SH-SY5Y (cell line): ENCODE results near the gene INTS3.

Source experiments
- GATA2 ChIP-seq: IDR thresholded peaks from 2 replicates; pipeline ENCODE4 v1.6.1; 2011; ENCODE audit warnings: mild to moderate bottlenecking, low read depth, low read length
- GATA3 ChIP-seq: IDR thresholded peaks from 2 replicates; pipeline ENCODE4 v1.6.1; 2011; ENCODE audit warnings: low read depth, mild to moderate bottlenecking, low read length, moderate library complexity

The INTS3 gene

DNA sequence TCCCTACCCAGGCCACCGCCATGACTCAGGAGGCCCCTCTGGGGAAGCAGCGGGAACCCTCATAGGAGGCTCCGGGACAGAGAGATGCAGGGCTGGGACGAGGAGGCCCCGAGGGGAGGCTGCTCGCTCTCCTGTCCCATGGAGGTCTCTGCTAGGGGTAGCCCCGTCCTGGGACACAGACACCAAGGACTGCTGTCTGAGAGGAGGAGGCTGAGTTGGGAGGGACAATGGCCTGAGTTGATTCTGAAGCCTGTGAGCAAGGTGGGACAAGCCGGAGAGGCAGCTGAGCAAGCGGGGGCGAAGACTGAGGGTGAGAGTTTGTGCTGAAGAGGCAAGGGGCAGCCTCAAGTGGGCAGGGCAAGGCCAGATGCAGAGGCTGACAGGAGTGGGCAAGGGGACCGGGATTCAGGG is 64.8 kb downstream of the INTS3 start:
- TF ChIP-seq GATA3 (no peak), GATA2 (no peak)

DNA sequence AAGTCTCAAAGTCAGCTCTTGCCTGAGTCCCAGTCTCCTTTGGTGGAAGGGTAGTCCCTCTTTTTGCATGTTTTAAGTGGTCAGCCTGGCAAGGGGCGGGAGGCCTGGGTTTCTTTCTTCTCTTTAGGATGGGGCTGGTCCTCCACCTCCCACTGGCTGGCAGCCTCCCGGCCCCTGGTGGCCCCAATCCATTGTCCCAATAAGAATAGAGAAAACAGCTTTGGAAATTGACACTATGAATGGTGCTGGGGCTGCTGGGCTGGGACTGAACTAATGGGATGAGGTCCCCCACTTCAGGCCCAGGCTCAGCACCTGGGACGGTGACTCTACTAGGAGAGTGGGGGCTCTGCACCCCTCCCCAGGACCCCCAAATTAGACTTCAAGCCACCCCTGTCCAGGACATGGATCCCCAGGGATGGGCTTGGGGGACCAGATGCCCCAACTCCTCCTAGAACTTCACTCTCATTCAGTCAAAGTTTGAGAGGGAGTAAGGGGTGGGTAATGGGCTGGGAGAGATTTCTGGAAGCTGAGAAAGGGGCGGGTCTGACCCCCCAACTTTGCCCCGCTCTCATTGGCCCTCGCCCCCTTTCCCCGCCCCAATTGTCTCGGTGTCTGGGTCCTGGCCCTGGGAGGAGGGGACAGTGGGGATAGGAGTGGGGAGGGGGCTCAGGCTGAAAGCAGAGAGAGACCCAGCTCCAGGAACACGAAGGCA is 65.6 kb downstream of the INTS3 start:
- no peak for TF ChIP-seq GATA3
- TF ChIP-seq GATA2 = no peak

DNA sequence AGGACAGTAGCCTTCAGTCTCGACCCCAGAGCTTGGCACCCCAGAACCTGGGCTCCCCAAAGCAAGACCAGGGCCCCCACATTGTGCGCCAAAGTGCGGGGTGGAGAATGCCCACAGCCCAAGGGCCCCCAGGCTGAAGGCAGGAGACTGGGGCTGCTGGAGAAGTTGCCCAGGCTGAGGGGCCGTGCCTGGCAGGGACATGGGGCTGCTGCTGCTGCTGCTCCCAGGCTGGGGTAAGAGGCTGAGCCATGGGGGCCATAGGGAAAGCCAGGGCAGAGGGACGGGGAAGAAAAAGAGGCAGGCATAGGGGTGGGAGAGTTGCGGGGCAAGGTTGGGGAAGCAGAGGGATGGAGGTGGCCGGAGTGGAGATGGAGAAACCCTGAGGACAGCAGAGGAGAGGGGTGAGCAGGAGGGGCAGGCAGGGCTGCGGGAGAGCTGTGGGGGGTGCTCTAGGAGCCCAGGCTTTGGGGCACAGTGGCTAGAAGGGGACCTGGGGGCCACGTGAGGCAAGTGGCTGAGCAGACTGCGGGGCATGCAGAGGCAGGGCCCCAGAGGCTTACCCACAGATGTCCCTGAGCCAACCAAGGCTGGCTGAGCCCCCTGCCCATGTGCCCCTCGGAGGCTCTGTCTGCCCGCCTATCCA is 66.2 kb downstream of the INTS3 start:
- TF ChIP-seq GATA2 = no peak
- TF ChIP-seq GATA3 = no peak

DNA sequence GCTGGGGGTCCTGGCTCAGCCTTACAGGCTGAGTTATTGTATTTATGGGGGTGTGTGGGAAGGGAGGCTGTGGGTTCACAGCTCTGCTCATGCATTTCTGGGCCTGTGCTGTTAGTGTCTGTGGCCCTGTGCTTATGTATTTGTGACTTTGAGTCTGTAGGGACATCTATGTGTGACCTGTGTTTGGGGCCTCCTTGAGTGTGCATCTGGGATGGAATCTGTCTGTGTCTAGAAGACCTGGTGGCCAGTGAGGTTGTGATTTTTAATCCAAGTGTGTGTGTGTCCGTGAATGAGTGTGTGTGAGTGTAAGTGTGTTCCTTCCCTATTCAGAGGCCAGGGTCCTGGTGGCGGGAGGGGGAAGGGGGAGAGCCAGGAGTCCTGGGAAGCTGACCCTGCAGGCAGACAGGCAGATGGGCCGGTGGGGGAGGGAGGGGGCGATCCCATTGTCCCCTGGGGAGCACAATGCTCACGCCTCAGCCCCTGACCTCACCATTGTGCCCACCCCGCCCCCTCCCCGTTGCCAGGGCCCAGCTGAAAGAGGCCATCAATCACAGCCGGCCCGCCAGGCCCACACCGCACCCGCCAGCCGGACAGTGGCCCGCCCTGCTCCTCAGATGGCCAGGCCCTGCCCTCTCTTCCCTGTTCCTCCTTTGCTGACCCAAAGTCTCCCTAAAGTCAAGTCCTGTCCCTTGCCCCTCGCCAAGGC is 66.9 kb downstream of the INTS3 start:
- TF ChIP-seq GATA2 = no peak
- no peak for TF ChIP-seq GATA3

DNA sequence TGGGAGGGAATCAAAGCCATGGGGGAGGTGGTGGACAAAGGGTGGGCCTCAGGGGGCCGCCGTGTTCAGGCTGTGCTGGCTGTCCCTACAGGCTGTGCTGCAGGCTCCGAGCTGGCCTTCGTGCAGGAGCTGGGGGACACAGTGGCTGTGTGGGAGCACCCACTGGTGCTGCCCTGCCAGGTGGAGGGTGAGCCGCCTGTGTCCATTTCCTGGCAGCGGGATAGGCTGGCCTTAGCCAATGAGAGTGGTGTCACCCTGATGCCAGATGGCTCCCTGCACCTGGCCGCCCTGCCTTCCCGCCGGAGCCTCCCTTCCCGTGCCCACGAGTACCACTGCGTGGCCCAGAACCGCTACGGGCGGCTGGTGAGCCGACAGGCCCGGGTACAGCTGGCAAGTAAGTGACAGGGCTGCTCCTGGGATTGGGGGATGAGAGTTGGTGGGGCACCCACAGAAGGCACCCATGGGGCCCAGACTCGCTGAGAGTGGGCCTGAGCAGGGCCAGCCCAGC is 67.5 kb downstream of the INTS3 start:
- TF ChIP-seq GATA2 = no peak
- no peak for TF ChIP-seq GATA3

DNA sequence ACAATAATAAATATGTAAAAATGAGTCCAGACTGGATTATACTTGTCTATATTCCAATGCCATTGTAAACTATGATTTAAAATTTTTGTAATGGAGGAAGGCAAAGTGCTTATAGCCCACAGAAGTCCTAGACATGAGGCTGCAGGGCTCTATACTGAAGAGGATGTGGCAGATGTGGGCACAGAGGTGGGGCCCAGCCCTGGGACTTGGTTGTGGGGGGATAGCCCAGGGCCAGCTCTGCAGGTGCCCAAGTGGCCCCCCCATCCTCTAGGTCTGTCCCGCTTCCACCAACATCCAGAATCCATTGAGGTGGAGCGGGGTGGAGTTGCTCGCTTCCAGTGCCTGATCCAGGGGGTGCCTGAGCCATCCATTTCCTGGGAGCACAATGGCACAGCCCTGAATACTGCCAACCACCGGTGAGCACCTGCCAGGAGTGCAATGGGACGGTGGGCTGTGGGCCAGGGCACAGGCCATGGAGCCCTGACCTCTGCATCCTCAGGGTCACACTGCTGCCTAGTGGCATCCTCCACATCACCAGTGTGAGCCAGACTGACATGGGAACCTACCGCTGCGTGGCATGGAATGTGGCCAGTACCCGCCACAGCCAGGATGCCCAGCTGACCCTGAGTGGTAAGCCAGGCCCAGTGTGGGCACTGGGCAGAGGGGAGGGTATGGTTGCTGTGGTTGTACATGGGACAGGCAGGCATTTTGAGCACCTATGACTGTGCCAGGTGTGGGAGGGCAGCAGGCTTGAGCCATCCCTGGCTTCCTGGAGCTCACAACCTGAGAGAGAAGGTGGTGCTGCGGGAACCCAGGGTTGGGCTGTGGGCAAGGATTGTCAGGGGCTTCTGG is 68.3 kb downstream of the INTS3 start:
- no peak for TF ChIP-seq GATA2

DNA sequence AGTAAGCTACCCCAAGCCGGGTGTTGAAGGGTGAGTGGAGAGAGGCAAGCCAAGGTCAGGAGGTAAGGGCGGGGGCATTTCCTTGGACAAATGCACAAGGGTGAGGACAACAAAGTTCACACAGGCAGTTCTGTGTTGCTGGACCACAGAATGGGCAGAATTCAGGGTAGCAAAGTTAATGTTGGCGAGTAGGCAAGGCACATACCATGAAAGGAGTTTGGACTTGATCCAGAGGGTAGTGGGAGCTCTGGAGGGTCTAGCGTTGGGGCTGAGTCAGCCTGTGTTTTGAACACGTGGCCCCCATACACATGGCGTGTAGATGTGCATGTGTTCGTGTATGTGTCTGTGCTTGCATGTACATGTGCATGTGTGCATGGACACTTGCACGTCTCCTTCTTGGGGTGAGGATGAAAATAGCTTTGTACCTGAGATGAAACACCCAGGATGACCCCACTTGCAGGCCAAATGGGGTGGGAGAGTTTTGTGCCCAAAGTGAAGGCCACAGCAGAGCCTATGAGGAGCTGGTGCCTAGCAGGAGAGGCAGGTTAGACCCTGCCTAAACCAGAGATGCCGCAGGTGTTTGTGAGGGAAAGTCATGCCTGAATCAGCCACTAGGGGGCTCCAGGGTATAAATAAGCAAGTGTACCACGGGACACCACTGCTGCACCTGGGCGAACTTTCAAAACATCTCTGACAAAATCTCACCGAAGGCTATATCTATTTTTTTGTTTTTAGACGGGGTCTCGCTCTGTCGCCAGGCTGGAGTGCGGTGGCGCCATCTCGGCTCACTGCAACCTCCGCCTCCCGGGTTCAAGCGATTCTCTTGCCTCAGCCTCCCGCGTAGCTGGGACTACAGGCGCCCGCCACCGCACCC is 69.2 kb downstream of the INTS3 start:
- no peak for TF ChIP-seq GATA3
- TF ChIP-seq GATA2 = no peak

DNA sequence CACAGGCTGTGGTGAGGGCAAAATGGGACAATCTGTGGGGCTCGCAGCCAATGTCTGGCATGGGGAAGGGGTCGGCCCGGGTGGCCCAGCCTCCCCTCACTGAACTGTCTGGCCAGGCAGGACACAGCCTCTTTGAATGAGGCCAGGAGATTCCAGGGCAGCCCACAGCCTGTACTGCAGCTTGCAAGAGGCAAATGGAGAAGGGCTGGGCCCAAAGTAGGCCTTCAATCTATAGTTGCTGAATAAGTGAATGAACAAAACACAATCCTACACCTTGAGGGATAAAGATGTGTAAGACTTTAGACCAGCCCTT is 70.6 kb downstream of the INTS3 start:
- no peak for TF ChIP-seq GATA3
- TF ChIP-seq GATA2 = no peak

DNA sequence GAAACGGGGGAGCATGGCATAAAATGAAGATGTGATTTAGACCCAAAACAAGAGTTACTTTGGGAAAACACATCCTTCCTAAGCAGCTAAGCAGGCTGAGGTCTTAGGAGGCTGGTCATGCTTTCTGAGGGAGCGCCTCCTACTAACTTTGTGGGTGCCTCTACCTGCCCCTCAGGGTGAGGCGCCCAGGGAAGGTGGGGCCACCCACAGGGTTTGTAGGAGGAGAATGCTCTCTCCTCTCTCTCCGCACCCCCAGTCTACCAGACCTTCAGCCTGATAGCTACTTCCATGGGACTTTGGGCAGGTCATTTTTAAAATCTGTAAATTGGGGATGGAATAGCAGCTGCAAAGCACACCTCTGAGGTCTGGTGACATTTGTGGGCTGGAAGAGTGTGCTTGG is 71.2 kb downstream of the INTS3 start:
- TF ChIP-seq GATA2 (no peak), GATA3 (no peak)

DNA sequence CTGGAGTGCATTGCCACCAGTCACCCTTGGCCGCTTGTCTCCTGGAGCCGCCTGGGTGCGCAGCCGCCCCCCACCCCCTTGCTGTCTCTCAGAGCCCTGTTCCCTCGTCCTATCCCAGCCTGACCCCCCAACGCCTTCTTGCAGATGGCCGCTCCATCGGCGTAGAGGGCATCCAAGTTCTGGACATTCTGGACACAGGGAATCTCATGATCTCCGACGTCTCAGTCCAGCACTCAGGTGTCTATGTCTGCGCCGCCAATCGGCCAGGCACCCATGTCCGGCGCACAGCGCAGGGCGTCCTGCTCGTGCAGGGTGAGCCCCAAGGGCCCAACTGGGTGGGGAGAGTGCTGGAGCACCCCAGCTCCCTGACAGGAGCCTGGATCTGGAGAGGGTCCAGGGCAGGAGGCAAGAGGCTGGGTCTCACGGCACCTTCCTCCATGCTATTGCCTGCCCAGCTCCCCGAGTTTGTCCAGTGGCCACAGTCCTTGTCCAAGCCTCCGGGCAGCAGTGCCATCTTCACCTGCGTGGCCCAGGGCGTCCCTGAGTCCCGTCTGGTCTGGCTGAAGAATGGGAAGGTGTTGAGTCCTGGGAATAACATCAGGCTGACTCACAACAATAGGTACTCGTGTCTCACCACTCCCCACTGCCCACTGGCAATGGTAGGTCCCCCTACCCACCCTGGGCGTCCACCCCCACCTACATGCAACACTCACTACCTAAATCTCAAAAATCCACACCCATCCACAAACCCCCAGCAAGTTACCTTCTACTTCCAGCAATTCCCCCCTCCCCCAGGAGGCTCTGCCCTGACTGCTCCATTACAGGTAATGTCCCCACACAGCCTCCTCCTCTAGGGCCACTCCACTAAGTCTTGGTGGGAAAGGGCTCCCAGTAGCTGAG is 72.0 kb downstream of the INTS3 start:
- TF ChIP-seq GATA2 (no peak), GATA3 (no peak)

DNA sequence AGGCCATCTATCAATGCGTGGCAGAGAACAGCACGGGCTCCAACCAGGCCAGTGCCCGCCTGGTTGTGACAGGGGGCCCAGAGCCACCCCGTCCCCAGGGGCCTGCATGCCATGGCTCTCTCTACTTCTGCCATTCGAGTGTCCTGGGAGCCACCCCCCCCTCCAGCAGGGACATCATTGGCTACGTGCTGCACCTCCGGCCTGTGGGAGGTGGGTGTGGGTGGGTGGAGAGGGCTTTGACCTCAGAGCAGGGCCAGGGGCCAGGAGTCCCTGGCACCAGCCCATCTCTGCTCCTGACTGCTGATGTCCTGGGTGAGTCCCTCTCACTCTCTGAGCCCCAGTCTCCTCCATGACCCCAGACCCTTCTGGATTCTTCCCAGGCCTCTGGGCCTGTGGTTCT is 72.7 kb downstream of the INTS3 start:
- no peak for TF ChIP-seq GATA3

DNA sequence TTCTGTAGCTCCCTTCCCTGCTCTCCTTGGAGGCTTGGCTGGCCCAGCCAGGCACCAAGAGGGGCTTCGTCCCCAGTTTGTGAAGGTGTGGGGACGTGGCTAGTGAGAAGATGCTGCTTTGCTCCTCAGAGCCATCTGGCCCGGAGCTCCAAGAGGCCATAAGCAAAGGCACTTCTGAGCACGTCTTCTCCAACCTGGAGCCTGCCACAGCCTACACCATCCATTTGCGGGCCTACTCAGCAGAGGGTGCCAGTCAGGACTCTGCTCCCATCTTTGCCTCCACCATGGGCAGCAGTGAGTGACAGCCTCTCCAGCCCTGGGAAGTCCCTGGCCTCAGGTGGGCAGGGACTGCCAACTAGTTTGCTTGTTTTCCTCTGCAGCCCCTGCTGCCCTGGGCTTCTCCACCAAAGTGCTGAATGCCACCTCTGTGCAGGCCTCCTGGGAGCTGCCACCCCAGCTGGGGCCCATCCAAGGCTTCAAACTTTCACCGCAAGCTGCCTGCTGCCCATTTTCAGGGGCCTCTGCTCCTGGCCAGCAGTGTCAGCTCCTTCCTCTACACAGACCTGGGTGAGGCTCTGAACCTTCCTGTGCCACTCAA is 73.3 kb downstream of the INTS3 start:
- no peak for TF ChIP-seq GATA3
- TF ChIP-seq GATA2 = no peak
